ENCODE results near the gene P2RY11. TPM values are rescaled to one million over a fixed set of nuclear protein-coding genes. Genes with fewer than 3 reads are reported as not detected.

The P2RY11 gene
- total RNA-seq, 2 experiments from 2014 or later: 11.9 to 43.3 TPM

DNA sequence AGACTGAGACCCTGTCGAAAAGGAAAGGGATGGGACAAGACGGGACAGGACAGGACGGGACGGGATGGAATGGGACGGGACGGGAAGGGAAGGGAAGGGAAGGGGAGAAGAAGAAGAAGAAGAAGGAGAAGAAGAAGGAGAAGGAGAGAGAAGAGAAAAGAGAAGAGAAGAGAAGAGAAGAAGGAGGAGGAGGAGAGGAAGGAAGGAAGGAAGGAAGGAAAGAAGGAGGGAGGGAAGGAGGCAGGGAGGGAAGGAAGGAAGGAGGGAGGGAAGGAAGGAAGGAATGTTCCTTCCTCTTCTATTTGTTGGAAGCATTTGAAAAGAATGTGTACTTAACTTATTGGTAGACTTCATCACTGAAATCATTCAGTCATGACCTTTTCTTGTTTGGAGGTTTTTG lies 35.0 kb upstream of the P2RY11 start:
- intact Hi-C loops (cut with micrococcal nuclease; ENCODE audit: unreplicated experiment): no loop called here
- no peaks in the 10 kb centered on the region for H3K4me1 ChIP-seq (ENCODE audit: insufficient read depth, low read length, poor library complexity, severe bottlenecking)
- H3K9me2 ChIP-seq (ENCODE audit: insufficient read depth, low read length): no peaks in the 10 kb centered on the region
- H4K20me1 ChIP-seq (ENCODE audit: insufficient read depth, low read length): no peaks in the 10 kb centered on the region
- H3K4me3 ChIP-seq (ENCODE audit: low read depth, low read length, poor library complexity, severe bottlenecking): no peak overlapping the region
- H3K27ac ChIP-seq (ENCODE audit: low read depth, low read length, poor library complexity, severe bottlenecking): no peak overlapping the region
- H2AFZ ChIP-seq (ENCODE audit: low read length): no peak overlapping the region
- no peak for TF ChIP-seq CTCF (conservative IDR thresholded peaks at IDR 0.05; ENCODE audit: low read length)
- TF ChIP-seq EZH2phosphoT487 (IDR thresholded peaks at IDR 0.05; ENCODE audit: borderline replicate concordance, low read depth, low read length): no peak
- ChIA-PET CTCF (ENCODE audit: unreplicated experiment) (no interaction called here), POLR2A (no interaction called here)
- H3K4me2 ChIP-seq (ENCODE audit: low read length): no peak overlapping the region
- no TSS peak for BruUV-seq (replicated peaks)
- H3K36me3 ChIP-seq (ENCODE audit: insufficient read depth, low read length): no peaks in the 10 kb centered on the region
- no peaks in the 10 kb centered on the region for H3K79me2 ChIP-seq (ENCODE audit: insufficient read depth, low read depth, low read length)
- peaks cover 12% of the 10 kb centered on the region; the same call in 1 of the 2 replicates for H3K9me3 ChIP-seq (ENCODE audit: low read length)
- no peak for DNase-seq (ENCODE audit: low spot score)

GRCh38 chr19:10078329-10078728 lies 33.2 kb upstream of the P2RY11 start:
- DNase-seq (ENCODE audit: low spot score): no peak
- Histone ChIP-seq H3K9me2 (ENCODE audit: insufficient read depth, low read length) (no peaks in the 10 kb centered on the region), H3K9me3 (ENCODE audit: low read length) (peaks cover 12% of the 10 kb centered on the region; the same call in 1 of the 2 replicates), H4K20me1 (ENCODE audit: insufficient read depth, low read length) (no peaks in the 10 kb centered on the region), H2AFZ (ENCODE audit: low read length) (no peak overlapping the region), H3K27ac (ENCODE audit: low read depth, low read length, poor library complexity, severe bottlenecking) (no peak overlapping the region), H3K4me2 (ENCODE audit: low read length) (no peak overlapping the region), H3K79me2 (ENCODE audit: insufficient read depth, low read depth, low read length) (no peaks in the 10 kb centered on the region), H3K36me3 (ENCODE audit: insufficient read depth, low read length) (no peaks in the 10 kb centered on the region), H3K4me1 (ENCODE audit: insufficient read depth, low read length, poor library complexity, severe bottlenecking) (no peaks in the 10 kb centered on the region), H3K4me3 (ENCODE audit: low read depth, low read length, poor library complexity, severe bottlenecking) (no peak overlapping the region)
- TF ChIP-seq CTCF (conservative IDR thresholded peaks at IDR 0.05; ENCODE audit: low read length) (no peak), EZH2phosphoT487 (IDR thresholded peaks at IDR 0.05; ENCODE audit: borderline replicate concordance, low read depth, low read length) (no peak)
- intact Hi-C loops (cut with micrococcal nuclease; ENCODE audit: unreplicated experiment): no loop called here
- ChIA-PET POLR2A (no interaction called here), CTCF (ENCODE audit: unreplicated experiment) (no interaction called here)
- BruUV-seq (replicated peaks): no TSS peak

DNA sequence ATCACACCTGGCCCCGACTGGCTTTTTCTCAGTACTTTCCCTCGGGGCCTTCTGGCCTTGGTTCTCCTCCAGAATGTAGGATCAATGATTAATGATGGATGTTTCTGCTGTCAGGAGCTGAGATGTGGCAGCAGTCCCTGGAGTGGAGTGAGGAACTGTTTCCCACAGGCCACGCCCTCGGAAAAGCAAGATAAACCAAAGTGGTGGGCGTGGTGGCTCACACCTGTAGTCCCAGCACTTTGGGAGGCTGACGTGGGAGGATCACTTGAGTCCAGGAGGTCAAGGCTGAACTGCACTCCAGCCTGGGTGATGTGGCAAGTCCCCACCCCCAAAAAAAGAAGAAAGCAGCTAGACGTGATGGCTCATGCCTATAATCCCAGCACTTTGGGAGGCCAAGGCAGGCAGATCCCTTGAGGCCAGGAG lies 32.5 kb upstream of the P2RY11 start:
- DNase-seq (ENCODE audit: low spot score): no peak
- TF ChIP-seq EZH2phosphoT487 (IDR thresholded peaks at IDR 0.05; ENCODE audit: borderline replicate concordance, low read depth, low read length) (no peak), CTCF (conservative IDR thresholded peaks at IDR 0.05; ENCODE audit: low read length) (no peak)
- no peaks in the 10 kb centered on the region for H3K9me2 ChIP-seq (ENCODE audit: insufficient read depth, low read length)
- H3K4me3 ChIP-seq (ENCODE audit: low read depth, low read length, poor library complexity, severe bottlenecking): no peak overlapping the region
- H3K79me2 ChIP-seq (ENCODE audit: insufficient read depth, low read depth, low read length): no peaks in the 10 kb centered on the region
- ChIA-PET CTCF (ENCODE audit: unreplicated experiment) (no interaction called here), POLR2A (no interaction called here)
- H3K4me1 ChIP-seq (ENCODE audit: insufficient read depth, low read length, poor library complexity, severe bottlenecking): no peaks in the 10 kb centered on the region
- H3K4me2 ChIP-seq (ENCODE audit: low read length): no peak overlapping the region
- H4K20me1 ChIP-seq (ENCODE audit: insufficient read depth, low read length): no peaks in the 10 kb centered on the region
- no TSS peak for BruUV-seq (replicated peaks)
- H2AFZ ChIP-seq (ENCODE audit: low read length): no peak overlapping the region
- H3K9me3 ChIP-seq (ENCODE audit: low read length): peaks cover 7% of the 10 kb centered on the region; the same call in 1 of the 2 replicates
- no peak overlapping the region for H3K27ac ChIP-seq (ENCODE audit: low read depth, low read length, poor library complexity, severe bottlenecking)
- intact Hi-C loops (cut with micrococcal nuclease; ENCODE audit: unreplicated experiment): no loop called here
- no peaks in the 10 kb centered on the region for H3K36me3 ChIP-seq (ENCODE audit: insufficient read depth, low read length)

Measured in OCI-LY7 (cell line).